ENCODE measurements around the gene TRAM2. TPM values are rescaled to one million over a fixed set of nuclear protein-coding genes. Genes with fewer than 3 reads are reported as not detected.

The TRAM2 gene
- total RNA-seq, 1 donor from 2014 or later: 320 TPM

- Mint-ChIP-seq H3K4me1 (ENCODE audit: unreplicated experiment) (peaks cover 57% of the 10 kb centered on the region), H3K9me3 (ENCODE audit: unreplicated experiment) (no peaks in the 10 kb centered on the region), H3K36me3 (ENCODE audit: unreplicated experiment) (no peaks in the 10 kb centered on the region), H3K27me3 (ENCODE audit: unreplicated experiment) (no peaks in the 10 kb centered on the region), H3K4me3 (ENCODE audit: unreplicated experiment) (no peak overlapping the region), H3K27ac (ENCODE audit: unreplicated experiment) (peak overlapping the region; percentile 95)
- peak; percentile 65 for TF ChIP-seq CTCF (IDR thresholded peaks at IDR 0.05)
- no peak for DNase-seq (ENCODE audit: extremely low spot score, unreplicated experiment)
Measured at GRCh38 chr6:52598123-52598823, 21.4 kb upstream of the TRAM2 start.

GRCh38 chr6:52597738-52598122, 20.9 kb upstream of the TRAM2 start:
- DNase-seq (ENCODE audit: extremely low spot score, unreplicated experiment): no peak
- Mint-ChIP-seq H3K4me3 (ENCODE audit: unreplicated experiment) (no peak overlapping the region), H3K36me3 (ENCODE audit: unreplicated experiment) (no peaks in the 10 kb centered on the region), H3K27me3 (ENCODE audit: unreplicated experiment) (no peaks in the 10 kb centered on the region), H3K27ac (ENCODE audit: unreplicated experiment) (peak overlapping the region; percentile 95), H3K4me1 (ENCODE audit: unreplicated experiment) (peaks cover 52% of the 10 kb centered on the region), H3K9me3 (ENCODE audit: unreplicated experiment) (no peaks in the 10 kb centered on the region)
- TF ChIP-seq CTCF (IDR thresholded peaks at IDR 0.05): no peak

- no peaks in the 10 kb centered on the region for H3K36me3 Mint-ChIP-seq (ENCODE audit: unreplicated experiment)
- H3K4me1 Mint-ChIP-seq (ENCODE audit: unreplicated experiment): peaks cover 46% of the 10 kb centered on the region
- peak overlapping the region; percentile 95 for H3K27ac Mint-ChIP-seq (ENCODE audit: unreplicated experiment)
- H3K4me3 Mint-ChIP-seq (ENCODE audit: unreplicated experiment): no peak overlapping the region
- no peak for DNase-seq (ENCODE audit: extremely low spot score, unreplicated experiment)
- no peaks in the 10 kb centered on the region for H3K9me3 Mint-ChIP-seq (ENCODE audit: unreplicated experiment)
- TF ChIP-seq CTCF (IDR thresholded peaks at IDR 0.05): no peak
- no peaks in the 10 kb centered on the region for H3K27me3 Mint-ChIP-seq (ENCODE audit: unreplicated experiment)
Measured at GRCh38 chr6:52596371-52597028, 19.6 kb upstream of the TRAM2 start.

GRCh38 chr6:52595796-52596130, 18.9 kb upstream of the TRAM2 start:
- peak overlapping the region; percentile 95 for H3K27ac Mint-ChIP-seq (ENCODE audit: unreplicated experiment)
- H3K4me1 Mint-ChIP-seq (ENCODE audit: unreplicated experiment): peaks cover 50% of the 10 kb centered on the region
- H3K4me3 Mint-ChIP-seq (ENCODE audit: unreplicated experiment): peak overlapping the region; percentile 56
- no peaks in the 10 kb centered on the region for H3K9me3 Mint-ChIP-seq (ENCODE audit: unreplicated experiment)
- no peak for TF ChIP-seq CTCF (IDR thresholded peaks at IDR 0.05)
- no peak for DNase-seq (ENCODE audit: extremely low spot score, unreplicated experiment)
- no peaks in the 10 kb centered on the region for H3K36me3 Mint-ChIP-seq (ENCODE audit: unreplicated experiment)
- no peaks in the 10 kb centered on the region for H3K27me3 Mint-ChIP-seq (ENCODE audit: unreplicated experiment)

GRCh38 chr6:52595000-52595795, 18.3 kb upstream of the TRAM2 start:
- Mint-ChIP-seq H3K4me1 (ENCODE audit: unreplicated experiment) (peaks cover 55% of the 10 kb centered on the region), H3K9me3 (ENCODE audit: unreplicated experiment) (no peaks in the 10 kb centered on the region), H3K27ac (ENCODE audit: unreplicated experiment) (peak overlapping the region; percentile 95), H3K36me3 (ENCODE audit: unreplicated experiment) (no peaks in the 10 kb centered on the region), H3K27me3 (ENCODE audit: unreplicated experiment) (no peaks in the 10 kb centered on the region), H3K4me3 (ENCODE audit: unreplicated experiment) (peak overlapping the region; percentile 56)
- no peak for TF ChIP-seq CTCF (IDR thresholded peaks at IDR 0.05)
- no peak for DNase-seq (ENCODE audit: extremely low spot score, unreplicated experiment)
